ENCODE data around the gene EIF5A2. TPM values are rescaled to one million over a fixed set of nuclear protein-coding genes. Genes with fewer than 3 reads are reported as not detected.
"Not testable (repeated sequence)": the region's sequence is repeated elsewhere in the genome, so short reads cannot be mapped to it uniquely, and the experiment has no call there.

The EIF5A2 gene
- total RNA-seq, 1 donor from 2014 or later: 10.8 TPM

DNA sequence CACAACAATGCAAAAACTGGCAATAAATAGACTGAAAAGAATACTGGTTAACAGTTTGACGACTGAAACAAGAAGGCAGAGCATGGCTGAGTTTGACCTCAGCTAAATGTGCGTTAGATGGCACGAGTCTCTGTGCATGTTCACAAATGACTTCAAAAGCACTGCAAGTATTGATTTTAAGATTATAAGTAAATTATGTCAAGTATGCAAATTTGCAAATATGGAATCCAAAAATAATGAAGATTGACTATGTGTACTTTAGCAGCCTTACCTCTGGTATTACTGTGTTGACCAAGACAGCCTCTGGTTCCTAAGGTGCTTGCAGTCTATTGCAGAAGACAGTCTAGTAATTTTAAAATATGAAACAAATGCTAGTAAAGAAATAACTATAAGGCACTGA is 2.6 kb upstream of the EIF5A2 start:
- peaks cover 9% of the 10 kb centered on the region for H3K9me3 Mint-ChIP-seq
- DNase-seq (ENCODE audit: low spot score): no peak
- H3K4me1 Mint-ChIP-seq (ENCODE audit: low read depth): peaks cover 15% of the 10 kb centered on the region
- intact Hi-C loops (cut with micrococcal nuclease): no loop called here
- peaks cover 26% of the 10 kb centered on the region for H3K27me3 Mint-ChIP-seq (ENCODE audit: low read depth)
- H3K4me3 Mint-ChIP-seq (ENCODE audit: low read depth): no peak overlapping the region
- H3K36me3 Mint-ChIP-seq (ENCODE audit: low read depth): peaks cover 2% of the 10 kb centered on the region
- no peak overlapping the region for H3K27ac Mint-ChIP-seq

DNA sequence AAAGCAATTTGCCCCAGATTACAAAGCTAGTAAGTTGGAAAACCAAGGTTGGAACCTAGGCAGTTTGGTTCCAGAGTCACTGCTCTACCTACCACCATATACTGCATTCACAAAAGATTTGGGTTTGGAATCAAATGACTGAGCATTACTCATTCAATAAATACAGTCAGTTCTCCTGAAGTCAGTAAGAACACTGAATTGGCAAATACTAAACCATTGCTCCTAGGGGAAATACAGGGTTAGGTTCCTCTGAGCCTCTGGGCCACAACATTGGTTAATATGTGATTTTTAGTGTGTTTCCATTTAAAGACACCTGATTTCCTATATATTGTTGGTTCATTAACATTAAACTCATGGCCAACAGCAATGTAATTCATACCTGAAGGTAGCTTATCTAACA is 2.1 kb upstream of the EIF5A2 start:
- Mint-ChIP-seq H3K27me3 (ENCODE audit: low read depth) (peaks cover 26% of the 10 kb centered on the region), H3K4me1 (ENCODE audit: low read depth) (peaks cover 18% of the 10 kb centered on the region), H3K27ac (no peak overlapping the region), H3K36me3 (ENCODE audit: low read depth) (peaks cover 6% of the 10 kb centered on the region), H3K4me3 (ENCODE audit: low read depth) (no peak overlapping the region), H3K9me3 (peaks cover 9% of the 10 kb centered on the region)
- DNase-seq (ENCODE audit: low spot score): no peak
- intact Hi-C loops (cut with micrococcal nuclease): no loop called here

GRCh38 chr3:170909129-170909903 is 879 bp upstream of the EIF5A2 start:
- Mint-ChIP-seq H3K4me1 (ENCODE audit: low read depth) (peaks cover 20% of the 10 kb centered on the region), H3K27ac (no peak overlapping the region), H3K36me3 (ENCODE audit: low read depth) (peaks cover 7% of the 10 kb centered on the region), H3K27me3 (ENCODE audit: low read depth) (peaks cover 22% of the 10 kb centered on the region), H3K4me3 (ENCODE audit: low read depth) (peak overlapping the region; percentile 15), H3K9me3 (peaks cover 9% of the 10 kb centered on the region)
- no peak for DNase-seq (ENCODE audit: low spot score)
- intact Hi-C loops (cut with micrococcal nuclease): loop anchor here (5.0 kb wide), 1 partner anchor 1142 kb away; the partner anchor contains the start of genes ACTRT3 and TERC

DNA sequence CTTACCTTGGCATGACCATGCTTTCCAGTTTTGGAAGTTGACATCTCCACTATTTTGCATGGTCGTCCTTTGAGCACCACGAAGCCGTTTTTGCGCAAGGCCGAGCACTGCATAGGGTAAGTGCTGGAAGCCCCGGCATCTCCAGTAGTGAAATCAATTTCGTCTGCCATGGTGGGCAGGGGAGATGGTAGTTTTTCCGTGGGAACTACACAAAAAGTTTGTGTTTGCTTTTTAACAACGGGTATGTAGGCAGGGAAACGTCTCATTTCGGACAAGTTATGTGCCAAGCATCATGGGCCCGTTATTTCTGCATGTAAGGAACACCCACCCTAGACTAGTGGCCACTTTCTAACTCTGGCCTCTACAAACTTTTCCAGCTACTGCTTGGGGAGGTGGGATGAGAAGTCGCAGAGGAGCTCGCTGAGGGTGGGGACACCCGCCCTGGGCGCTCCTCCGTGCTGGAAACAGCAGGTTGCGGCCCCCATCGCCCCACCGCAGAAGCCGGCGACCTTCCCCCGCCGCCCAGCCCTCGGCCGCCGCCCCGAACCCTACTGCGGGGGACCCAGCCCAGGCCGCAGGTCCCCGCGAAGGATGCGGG is 701 bp downstream of the EIF5A2 start:
- Mint-ChIP-seq H3K36me3 (ENCODE audit: low read depth) (peaks cover 11% of the 10 kb centered on the region), H3K27ac (no peak overlapping the region), H3K4me1 (ENCODE audit: low read depth) (peaks cover 20% of the 10 kb centered on the region), H3K4me3 (ENCODE audit: low read depth) (peak overlapping the region; percentile 99), H3K27me3 (ENCODE audit: low read depth) (peaks cover 20% of the 10 kb centered on the region), H3K9me3 (peaks cover 9% of the 10 kb centered on the region)
- intact Hi-C loops (cut with micrococcal nuclease): loop anchor here (1.0 to 5.0 kb wide), 2 partner anchors 37 to 1140 kb away; partner anchors contain the start of genes ACTRT3, RPL22L1 and TERC
- DNase-seq (ENCODE audit: low spot score): no peak

DNA sequence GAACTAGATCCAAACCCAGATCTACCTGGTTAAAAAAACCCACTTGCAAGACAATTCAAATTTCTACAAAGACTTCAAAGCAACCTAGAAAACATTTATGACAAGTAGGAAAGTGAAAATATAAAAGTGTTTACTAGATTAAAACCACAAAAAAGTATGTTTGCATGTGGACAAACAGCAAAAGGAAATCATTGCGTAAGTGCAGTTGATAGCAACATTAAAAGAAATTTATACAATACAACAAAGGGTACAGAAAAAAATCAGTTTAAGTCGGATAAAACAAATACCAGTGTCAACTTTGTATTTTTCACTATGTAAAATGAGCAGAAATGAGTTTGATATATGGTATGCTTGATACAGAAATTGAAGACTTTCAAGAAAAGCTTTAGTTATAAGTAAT is 2.6 kb downstream of the EIF5A2 start:
- intact Hi-C loops (cut with micrococcal nuclease): loop anchor here (5.0 kb wide), 1 partner anchor 1139 kb away; the partner anchor contains the start of genes ACTRT3 and TERC
- Mint-ChIP-seq H3K27ac (no peak overlapping the region), H3K27me3 (ENCODE audit: low read depth) (peaks cover 11% of the 10 kb centered on the region), H3K4me1 (ENCODE audit: low read depth) (peaks cover 20% of the 10 kb centered on the region), H3K4me3 (ENCODE audit: low read depth) (peak overlapping the region; percentile 37), H3K9me3 (peaks cover 9% of the 10 kb centered on the region), H3K36me3 (ENCODE audit: low read depth) (peaks cover 11% of the 10 kb centered on the region)
- no peak for DNase-seq (ENCODE audit: low spot score)

GRCh38 chr3:170903123-170903522 is 5.3 kb downstream of the EIF5A2 start:
- peaks cover 18% of the 10 kb centered on the region for H3K36me3 Mint-ChIP-seq (ENCODE audit: low read depth)
- H3K27ac Mint-ChIP-seq: no peak overlapping the region
- H3K27me3 Mint-ChIP-seq (ENCODE audit: low read depth): no peaks in the 10 kb centered on the region
- DNase-seq (ENCODE audit: low spot score): no peak
- peaks cover 18% of the 10 kb centered on the region for H3K4me1 Mint-ChIP-seq (ENCODE audit: low read depth)
- H3K4me3 Mint-ChIP-seq (ENCODE audit: low read depth): no peak overlapping the region
- no peaks in the 10 kb centered on the region for H3K9me3 Mint-ChIP-seq
- intact Hi-C loops (cut with micrococcal nuclease): no loop called here

DNA sequence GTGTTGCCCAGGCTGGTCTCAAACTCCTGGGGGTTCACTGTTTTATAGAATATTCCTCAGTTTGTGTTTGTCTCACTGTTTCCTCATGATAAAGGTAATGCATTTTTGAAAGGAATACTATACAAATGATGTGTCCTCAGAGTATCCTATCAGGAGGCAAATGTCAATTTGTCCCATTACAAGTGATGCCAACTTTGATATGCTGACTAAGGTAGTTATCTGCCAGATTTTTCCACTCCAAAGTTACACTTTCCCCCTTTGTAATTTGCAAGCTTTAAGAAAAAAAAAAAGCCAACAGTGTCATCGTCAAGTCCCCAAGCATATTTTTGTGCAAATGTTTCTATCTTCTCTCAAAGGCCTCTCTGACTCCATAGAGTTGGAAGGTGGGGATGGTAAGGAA is 9.0 kb downstream of the EIF5A2 start:
- Mint-ChIP-seq H3K4me3 (ENCODE audit: low read depth) (no peak overlapping the region), H3K36me3 (ENCODE audit: low read depth) (peaks cover 26% of the 10 kb centered on the region), H3K4me1 (ENCODE audit: low read depth) (no peaks in the 10 kb centered on the region), H3K27me3 (ENCODE audit: low read depth) (no peaks in the 10 kb centered on the region), H3K9me3 (no peaks in the 10 kb centered on the region), H3K27ac (no peak overlapping the region)
- intact Hi-C loops (cut with micrococcal nuclease): no loop called here
- DNase-seq (ENCODE audit: low spot score): no peak

GRCh38 chr3:170897978-170898377 is 10.5 kb downstream of the EIF5A2 start:
- Mint-ChIP-seq H3K27me3 (ENCODE audit: low read depth) (no peaks in the 10 kb centered on the region), H3K9me3 (no peaks in the 10 kb centered on the region), H3K4me3 (ENCODE audit: low read depth) (no peak overlapping the region), H3K36me3 (ENCODE audit: low read depth) (peaks cover 24% of the 10 kb centered on the region), H3K4me1 (ENCODE audit: low read depth) (no peaks in the 10 kb centered on the region), H3K27ac (no peak overlapping the region)
- intact Hi-C loops (cut with micrococcal nuclease): no loop called here
- no peak for DNase-seq (ENCODE audit: low spot score)

- H3K9me3 Mint-ChIP-seq; H3K27me3 Mint-ChIP-seq (ENCODE audit: low read depth); DNase-seq (ENCODE audit: low spot score); H3K27ac Mint-ChIP-seq; H3K4me3 Mint-ChIP-seq (ENCODE audit: low read depth); H3K4me1 Mint-ChIP-seq (ENCODE audit: low read depth); intact Hi-C loops (cut with micrococcal nuclease): not testable (repeated sequence)
- H3K36me3 Mint-ChIP-seq (ENCODE audit: low read depth): peaks cover 22% of the 10 kb centered on the region
These were observed 11.2 kb downstream of the EIF5A2 start for GRCh38 chr3:170897199-170897598.

DNA sequence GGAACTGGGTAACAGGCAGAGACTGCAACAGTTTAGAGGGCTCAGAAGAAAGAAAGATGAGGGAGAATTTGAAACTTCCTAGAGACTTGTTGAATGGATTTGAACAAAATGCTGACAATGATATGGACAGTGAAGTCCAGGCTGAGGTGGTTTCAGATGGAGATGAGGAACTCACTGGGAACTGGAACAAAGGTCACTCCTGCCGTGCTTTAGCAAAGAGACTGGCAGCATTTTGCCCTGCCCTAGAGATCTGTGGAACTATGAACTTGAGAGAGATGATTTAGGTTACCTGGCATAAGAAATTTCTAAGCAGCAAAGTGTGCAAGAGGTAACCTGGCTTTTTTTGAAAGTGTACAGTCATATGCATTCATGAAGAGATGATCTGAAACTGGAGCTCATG is 11.7 kb downstream of the EIF5A2 start:
- intact Hi-C loops (cut with micrococcal nuclease): no loop called here
- Mint-ChIP-seq H3K9me3 (no peaks in the 10 kb centered on the region), H3K27ac (no peak overlapping the region), H3K4me1 (ENCODE audit: low read depth) (no peaks in the 10 kb centered on the region), H3K36me3 (ENCODE audit: low read depth) (peaks cover 22% of the 10 kb centered on the region), H3K4me3 (ENCODE audit: low read depth) (no peak overlapping the region), H3K27me3 (ENCODE audit: low read depth) (no peaks in the 10 kb centered on the region)
- no peak for DNase-seq (ENCODE audit: low spot score)

- H3K9me3 Mint-ChIP-seq; intact Hi-C loops (cut with micrococcal nuclease); H3K4me1 Mint-ChIP-seq (ENCODE audit: low read depth); H3K4me3 Mint-ChIP-seq (ENCODE audit: low read depth); H3K27me3 Mint-ChIP-seq (ENCODE audit: low read depth); DNase-seq (ENCODE audit: low spot score); H3K27ac Mint-ChIP-seq: not testable (repeated sequence)
- peaks cover 22% of the 10 kb centered on the region for H3K36me3 Mint-ChIP-seq (ENCODE audit: low read depth)
These were observed 12.1 kb downstream of the EIF5A2 start for GRCh38 chr3:170896333-170896732.

- Mint-ChIP-seq H3K4me3 (ENCODE audit: low read depth) (no peak overlapping the region), H3K9me3 (no peaks in the 10 kb centered on the region), H3K4me1 (ENCODE audit: low read depth) (no peaks in the 10 kb centered on the region), H3K36me3 (ENCODE audit: low read depth) (peaks cover 17% of the 10 kb centered on the region), H3K27me3 (ENCODE audit: low read depth) (no peaks in the 10 kb centered on the region), H3K27ac (no peak overlapping the region)
- DNase-seq (ENCODE audit: low spot score): no peak
- intact Hi-C loops (cut with micrococcal nuclease): no loop called here
These were observed 14.5 kb downstream of the EIF5A2 start for GRCh38 chr3:170893895-170894294.

DNA sequence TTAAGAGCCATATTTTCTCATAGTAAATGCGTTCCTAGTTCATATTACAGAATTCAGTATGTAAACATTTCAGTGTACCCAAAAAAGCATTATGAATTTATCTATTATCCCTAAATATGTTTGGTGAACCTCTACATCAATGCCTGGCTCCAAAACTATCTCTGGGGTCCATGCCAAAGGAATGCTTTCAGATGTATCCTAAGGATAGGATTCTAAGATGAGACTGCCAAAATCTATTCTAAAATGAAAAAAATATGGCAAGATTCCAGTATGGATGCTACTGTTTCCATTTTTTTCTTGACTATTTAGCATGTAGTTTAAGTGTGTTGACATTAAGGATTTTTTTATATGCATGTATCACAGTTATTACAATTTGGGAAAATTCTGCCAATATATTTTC is 18.8 kb downstream of the EIF5A2 start:
- Mint-ChIP-seq H3K27me3 (ENCODE audit: low read depth) (peaks cover 9% of the 10 kb centered on the region), H3K4me3 (ENCODE audit: low read depth) (no peak overlapping the region), H3K9me3 (no peaks in the 10 kb centered on the region), H3K27ac (no peak overlapping the region), H3K4me1 (ENCODE audit: low read depth) (no peaks in the 10 kb centered on the region), H3K36me3 (ENCODE audit: low read depth) (no peaks in the 10 kb centered on the region)
- no peak for DNase-seq (ENCODE audit: low spot score)
- intact Hi-C loops (cut with micrococcal nuclease): no loop called here
